K562 (cell line): ENCODE measurements around the gene MICU1. TPM values are rescaled to one million over a fixed set of nuclear protein-coding genes. Genes with fewer than 3 reads are reported as not detected.
A peak's percentile ranks its signal among the peaks of the same experiment; 100 is the strongest.

ENCODE experiments used
- ATAC-seq: fragments of 200-7000 bp; cut with Tn5 transposase; 3 replicates; pipeline ENCODE4 v1.9.1; 2020; ENCODE audit warnings: moderate library complexity
- BruUV-seq: library from RNA; stranded (reverse); fragments of 400-500 nt; replicated peaks from 2 replicates; lab custom pipeline; 2021; lab: Mats Ljungman, UMichigan
- CTCF ChIA-PET: fragments of 300-600 bp; formaldehyde crosslinking; extraction: SDS; loops from one replicate; lab custom pipeline; 2021; ENCODE audit warnings: low intra/inter-chr PET ratio; lab: Yijun Ruan, JAX
- POLR2A ChIA-PET: fragments of 300-600, 350-650 bp; sonication (Branson Sonifier 250); formaldehyde crosslinking; extraction: SDS; loops from one replicate; lab custom pipeline; 2021; ENCODE audit warnings: antibody characterized with exemption, inconsistent platforms; lab: Yijun Ruan, JAX
- DNase-seq, 4 experiments: peaks; one replicate each; pipeline versions ENCODE4 v3.0.0 to v3.0.0-alpha.2; 2011 to 2018; ENCODE audit warnings: low spot score in 3 of 4, mixed read lengths in 3 of 4; ENCODE audit errors: extremely low read depth in 1 of 4
- FAIRE-seq: peaks from 2 replicates; lab custom pipeline; 2011; peaks lifted over from hg19 to GRCh38; lab: Jason Lieb, UNC
- H2AFZ ChIP-seq: 2 replicates; pipeline ENCODE4 v1.6.0; 2011; ENCODE audit warnings: low read depth, low read length, control low read depth, inconsistent platforms
- H3K27ac ChIP-seq: fragments of 200-600 bp; 3 replicates; pipeline ENCODE4 v1.8.0; 2011; ENCODE audit warnings: low read depth, mild to moderate bottlenecking, control low read depth, inconsistent platforms, low read length, moderate library complexity, mixed read lengths; ENCODE audit errors: extremely low read depth
- H3K27me3 ChIP-seq, 2 experiments: fragments of 300-600 bp in 1 of 2; 2 replicates in 1 of 2; 3 replicates in 1 of 2; pipeline versions ENCODE4 v1.6.0 to v1.8.0; 2011; ENCODE audit warnings: inconsistent platforms in 2 of 2, low read length in 2 of 2, mild to moderate bottlenecking in 1 of 2, mixed read lengths in 1 of 2, moderate library complexity in 1 of 2; ENCODE audit not compliant: control insufficient read depth in 2 of 2, insufficient read depth in 2 of 2
- H3K36me3 ChIP-seq: fragments of 300-600 bp; 3 replicates; pipeline ENCODE4 v1.8.0; 2011; ENCODE audit warnings: mild to moderate bottlenecking, low read length, inconsistent platforms; ENCODE audit not compliant: control insufficient read depth, insufficient read depth
- H3K4me1 ChIP-seq, 2 experiments: fragments of 200-600 bp in 1 of 2; replicated peaks in 1 of 2; 2 replicates in 1 of 2; 3 replicates in 1 of 2; pipeline versions ENCODE4 v1.5.1 to v1.8.0; 2011; ENCODE audit warnings: inconsistent platforms in 2 of 2, low read length in 2 of 2, mild to moderate bottlenecking in 1 of 2, mixed read lengths in 1 of 2, moderate library complexity in 1 of 2; ENCODE audit not compliant: control insufficient read depth in 2 of 2, insufficient read depth in 2 of 2
- H3K4me2 ChIP-seq: 2 replicates; pipeline ENCODE4 v1.6.1; 2011; ENCODE audit warnings: low read length, control low read depth, inconsistent platforms, mixed read lengths; ENCODE audit not compliant: insufficient read depth
- H3K4me3 ChIP-seq: fragments of 200-600 bp; sonication (generic), shearing (Covaris generic); 2 replicates; pipeline ENCODE4 v1.5.1; 2016; ENCODE audit warnings: control low read depth, inconsistent platforms
- H3K79me2 ChIP-seq: fragments of 200-600 bp; 3 replicates; pipeline ENCODE4 v1.8.0; 2011; ENCODE audit warnings: low read length, inconsistent platforms; ENCODE audit not compliant: control insufficient read depth, insufficient read depth
- H3K9ac ChIP-seq, 2 experiments: 2 replicates each; pipeline versions ENCODE4 v1.6.0 to v1.6.1; 2011; ENCODE audit warnings: low read depth in 2 of 2, low read length in 2 of 2, control low read depth in 1 of 2, inconsistent platforms in 1 of 2, mild to moderate bottlenecking in 1 of 2, mixed read lengths in 1 of 2; ENCODE audit not compliant: insufficient read depth in 1 of 2
- H3K9me1 ChIP-seq: one replicate; pipeline ENCODE4 v1.6.0; 2011; ENCODE audit warnings: inconsistent platforms, mild to moderate bottlenecking, low read length, moderate library complexity; ENCODE audit not compliant: control insufficient read depth, insufficient read depth
- H3K9me3 ChIP-seq: replicated peaks from 2 replicates; pipeline ENCODE4 v1.5.1; 2011; ENCODE audit warnings: low read depth, low read length, inconsistent platforms; ENCODE audit not compliant: control insufficient read depth, insufficient read depth
- H4K20me1 ChIP-seq: replicated peaks from 2 replicates; pipeline ENCODE4 v1.6.1; 2011; ENCODE audit warnings: low read length, inconsistent platforms, mixed read lengths; ENCODE audit not compliant: control insufficient read depth, insufficient read depth
- EP300 ChIP-seq: IDR thresholded peaks from 2 replicates; pipeline ENCODE4 v1.6.1; 2012; ENCODE audit warnings: low read length, improper control_type of control experiment
- HMGN3 ChIP-seq: IDR thresholded peaks from 2 replicates; pipeline ENCODE4 v1.6.1; 2011; ENCODE audit warnings: borderline replicate concordance, low read depth, mild to moderate bottlenecking, mixed read lengths, low read length; ENCODE audit not compliant: insufficient read length; ENCODE audit errors: extremely low read depth
- NRF1 ChIP-seq, 2 experiments: fragments of 450-650 bp; IDR thresholded peaks in 1 of 2; conservative IDR thresholded peaks in 1 of 2; 2 replicates each; pipeline ENCODE4 v1.6.1; 2014; ENCODE audit warnings: mild to moderate bottlenecking in 2 of 2
- POLR2G ChIP-seq: fragments of 200-400 bp; formaldehyde crosslinking; IDR thresholded peaks from 2 replicates; pipeline ENCODE4 v1.6.1; 2017; ENCODE audit warnings: low read depth, mild to moderate bottlenecking, antibody characterized with exemption, low read length, moderate library complexity
- SRF ChIP-seq, 2 experiments: fragments of 250-450, 450-650 bp in 1 of 2; sonication (Bioruptor Pico) in 1 of 2; sonication (generic) in 1 of 2; formaldehyde crosslinking; IDR thresholded peaks; 2 replicates each; pipeline versions ENCODE4 v1.5.0 to v1.5.1; 2020 to 2022; ENCODE audit warnings: mild to moderate bottlenecking in 1 of 2, missing genetic modification reagents in 1 of 2
- WGBS: fragments of 100-300 bp; shearing (Covaris generic); methylation state at CpG from one replicate; pipeline ENCODE4 v1.1.6; 2016; ENCODE audit warnings: low coverage, mixed read lengths; ENCODE audit not compliant: insufficient coverage; ENCODE audit errors: missing lambda C conversion rate; 5-methylcytosine and 5-hydroxymethylcytosine counted together
- in situ Hi-C: fragments of 300-500 bp; cut with MboI; formaldehyde crosslinking; loops from 4 replicates; pipeline ENCODE4 v1.15.0; 2018; ENCODE audit warnings: inconsistent platforms, mixed read lengths
- intact Hi-C: fragments of 100-400 bp; cut with micrococcal nuclease; formaldehyde crosslinking; loops from 2 replicates; pipeline ENCODE4 v1.14.2; 2022
- polyA plus RNA-seq, 8 experiments: library from polyadenylated mRNA; depleted of rRNA in 4 of 8; stranded (reverse) in 5 of 8; unstranded in 3 of 8; fragments of >200 nt; fragmentation: Nextera tagmentation in 2 of 8; fragmentation: Illumina TruSeq in 1 of 8; extraction: Ambion mirVana in 2 of 8; extraction: Trizol in 1 of 8; gene quantifications; 2 replicates each; pipeline versions ENCODE4 v1.2.1 to v1.2.3, GENCODE V29; 2011 to 2014; ENCODE audit warnings: inconsistent platforms in 1 of 8, missing spikeins in 1 of 8
- total RNA-seq, 7 experiments: library from RNA; depleted of rRNA in 6 of 7; stranded (reverse); fragments of >200 nt in 6 of 7; fragmentation: Illumina TruSeq in 2 of 7; extraction: Trizol in 2 of 7; gene quantifications; 2 replicates each; pipeline versions ENCODE4 v1.2.1 to v1.2.3, GENCODE V29; 2011 to 2021; ENCODE audit warnings: low replicate concordance in 1 of 7
- TF ChIP-seq, protein P1 (sequence below): fragments of 450-650 bp; formaldehyde crosslinking; conservative IDR thresholded peaks from 2 replicates; pipeline ENCODE4 v1.4.0; 2022; ENCODE audit warnings: mild to moderate bottlenecking, missing genetic modification characterization

MICU1 gene
- total and polyA plus RNA-seq, 9 of the 15 experiments (the other 6 are each of a cell fraction or from before 2014, with no cell fraction given) = 29.3 to 76.8 (median 48.4) TPM

DNA sequence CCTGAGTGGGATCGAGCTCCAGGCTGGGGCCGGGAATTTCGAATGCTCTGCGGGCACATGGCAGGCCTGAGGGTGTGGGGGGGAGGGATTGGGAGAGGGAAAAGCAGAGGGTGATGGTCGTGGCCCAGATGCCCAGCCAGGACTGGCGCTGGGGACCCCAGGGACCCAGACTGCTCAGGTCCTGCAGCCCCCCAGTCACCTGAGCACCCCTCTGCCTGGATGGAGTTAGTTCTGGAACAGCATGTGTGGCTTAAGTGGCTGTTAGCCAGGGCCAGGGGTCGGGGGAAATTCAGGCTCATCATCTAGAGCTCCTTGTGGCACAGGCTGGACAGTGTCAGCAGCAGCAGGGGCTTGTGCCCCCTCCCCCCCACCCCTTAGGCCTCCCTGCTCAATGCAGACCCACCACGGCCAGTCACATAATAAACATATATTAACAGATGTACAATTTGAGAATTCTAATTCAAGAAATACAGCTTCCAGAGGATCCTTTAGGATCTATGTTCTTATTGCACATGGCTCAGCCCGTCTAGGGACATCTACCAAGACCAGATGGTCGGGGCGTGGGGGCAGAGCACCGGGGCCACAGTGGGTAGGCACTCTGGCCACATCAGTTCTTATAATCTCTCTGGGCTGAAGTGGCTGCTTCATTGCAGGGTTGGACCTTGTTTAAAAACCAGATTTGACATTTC is 293.3 kb downstream of the MICU1 start:
- Histone ChIP-seq H3K79me2 (no peaks in the 10 kb centered on the region), H3K27ac (no peak overlapping the region), H3K9me1 (no peaks in the 10 kb centered on the region), H3K9me3 (no peaks in the 10 kb centered on the region), H3K4me1 (peaks cover 20 to 49% of the 10 kb centered on the region in 2 experiments; a peak in 4 of 5 replicates), H3K9ac (0 out of 4 replicates have a peak overlapping the region, but pooled peaks of 1 of the 2 experiments have one; percentile 24), H3K27me3 (no peaks in the 10 kb centered on the region), H3K4me3 (no peak overlapping the region), H2AFZ (no peak overlapping the region), H3K4me2 (no peak overlapping the region), H3K36me3 (peaks cover 40% of the 10 kb centered on the region; the same call in 2 of the 3 replicates), H4K20me1 (no peaks in the 10 kb centered on the region)
- POLR2A ChIA-PET = interaction anchor here (0.7 to 13.1 kb wide), 2 partner anchors 56 to 203 kb away, joined by 3 to 197 read pairs; partner anchors contain the start of gene DDIT4
- no TSS peak for BruUV-seq
- 72% methylated on average over 6 of the region's 12 CpGs for WGBS
- CTCF ChIA-PET = interaction anchor here (1.7 kb wide), 1 partner anchor 284 kb away, joined by 4 read pairs; no protein-coding TSS in a partner anchor
- ATAC-seq (no peak), FAIRE-seq (no peak), DNase-seq (no peak)
- in situ Hi-C loops = loop anchor here (10.0 to 25.0 kb wide), 3 partner anchors 198 to 1020 kb away; partner anchors contain the start of gene SLC29A3
- intact Hi-C loops = no loop called here
- TF ChIP-seq SRF (CRISPR knock-in tag; IDR thresholded peaks at IDR 0.05) = no peak
- TF ChIP-seq HMGN3 = no peak
- 0 out of 2 replicates have a peak, but pooled peaks have one; percentile 51 for TF ChIP-seq POLR2G
- no peak for TF ChIP-seq EP300
- TF ChIP-seq NRF1 (conservative IDR thresholded peaks at IDR 0.05 in 1 of 2, IDR thresholded peaks at IDR 0.05 in 1 of 2) = no peak
- TF ChIP-seq, protein P1, sequence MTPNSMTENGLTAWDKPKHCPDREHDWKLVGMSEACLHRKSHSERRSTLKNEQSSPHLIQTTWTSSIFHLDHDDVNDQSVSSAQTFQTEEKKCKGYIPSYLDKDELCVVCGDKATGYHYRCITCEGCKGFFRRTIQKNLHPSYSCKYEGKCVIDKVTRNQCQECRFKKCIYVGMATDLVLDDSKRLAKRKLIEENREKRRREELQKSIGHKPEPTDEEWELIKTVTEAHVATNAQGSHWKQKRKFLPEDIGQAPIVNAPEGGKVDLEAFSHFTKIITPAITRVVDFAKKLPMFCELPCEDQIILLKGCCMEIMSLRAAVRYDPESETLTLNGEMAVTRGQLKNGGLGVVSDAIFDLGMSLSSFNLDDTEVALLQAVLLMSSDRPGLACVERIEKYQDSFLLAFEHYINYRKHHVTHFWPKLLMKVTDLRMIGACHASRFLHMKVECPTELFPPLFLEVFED = 0 out of 2 replicates have a peak, but pooled peaks have one; percentile 15
- TF ChIP-seq, all 486 proteins: peak for 2
